Right atrium auricular region (tissue), 2 donors: Measurements from ENCODE around the gene ABHD5. TPM values are rescaled to one million over a fixed set of nuclear protein-coding genes. Genes with fewer than 3 reads are reported as not detected.

Source experiments
- DNase-seq: peaks from one replicate; pipeline ENCODE4 v3.0.0-alpha.2; 2019; ENCODE audit warnings: low spot score
- H3K27ac ChIP-seq, 2 donors: fragments of 200-600 bp; sonication (generic); 1 replicate in 1 of 2; 2 replicates in 1 of 2; pipeline ENCODE4 v1.5.1; 2016 to 2019
- H3K27me3 ChIP-seq, 2 donors: fragments of 200-600 bp; sonication (generic); one replicate each; pipeline versions ENCODE4 v1.5.1 to v1.6.0; 2017 to 2019
- H3K36me3 ChIP-seq: fragments of 200-600 bp; sonication (generic); one replicate; pipeline ENCODE4 v1.5.1; 2016
- H3K4me1 ChIP-seq, 2 donors: fragments of 200-600 bp; sonication (generic); one replicate each; pipeline versions ENCODE4 v1.5.1 to v1.6.0; 2017 to 2019
- H3K4me3 ChIP-seq, 2 donors: fragments of 200-600 bp; sonication (generic); 1 replicate in 1 of 2; 2 replicates in 1 of 2; pipeline ENCODE4 v1.5.1; 2017 to 2019; ENCODE audit warnings: mild to moderate bottlenecking in 1 of 2, moderate library complexity in 1 of 2
- H3K9me3 ChIP-seq, 2 donors: fragments of 200-600 bp; sonication (generic); one replicate each; pipeline ENCODE4 v1.5.1; 2019
- total RNA-seq, 2 donors: library from RNA; depleted of rRNA; stranded (reverse); fragments of >200 nt; gene quantifications; one replicate each; pipeline ENCODE4 v1.1.0, GENCODE V29; 2016
- TF ChIP-seq, protein P1 (sequence below), 2 donors: fragments of 200-600 bp; sonication (generic); IDR thresholded peaks; one replicate each; pipeline ENCODE4 v1.5.1; 2019; ENCODE audit warnings: antibody characterized with exemption in 2 of 2

ABHD5 gene
- total RNA-seq, 2 donors from 2014 or later, result 16.4 to 20.2 TPM

DNA sequence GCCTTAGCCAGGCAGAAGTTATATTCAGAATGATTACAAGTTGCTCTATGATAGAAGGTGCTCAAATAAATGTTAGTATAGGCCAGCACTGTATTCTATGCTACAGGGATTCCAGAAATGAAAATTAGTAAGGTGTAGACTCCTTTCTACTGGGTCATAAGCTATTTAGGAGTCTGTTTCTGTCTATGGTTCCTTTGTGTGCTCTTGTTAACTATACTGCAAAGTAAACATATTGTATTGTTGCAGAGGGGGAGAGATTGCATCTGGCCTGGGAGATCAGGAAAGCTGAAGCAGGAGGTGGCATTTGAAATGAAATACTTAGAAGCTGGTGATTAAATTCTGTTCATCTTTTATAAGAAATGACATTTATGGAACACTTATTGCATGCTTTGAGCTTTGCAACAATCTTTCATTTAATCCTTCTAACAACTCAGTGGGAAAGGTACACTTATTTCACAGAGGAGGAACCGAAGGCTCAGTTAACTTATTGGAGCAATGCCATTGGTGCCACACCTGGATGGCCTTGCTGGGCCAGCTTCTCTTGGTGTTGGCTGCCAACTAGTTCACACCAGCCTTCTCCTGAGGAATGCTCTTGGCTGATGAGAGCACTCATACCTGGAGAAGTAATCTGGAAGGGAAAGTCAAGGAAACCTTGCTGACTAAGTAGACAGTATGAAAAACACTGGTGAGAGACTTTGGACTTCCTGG lies 39.1 kb downstream of the ABHD5 start:
- TF ChIP-seq, protein P1, sequence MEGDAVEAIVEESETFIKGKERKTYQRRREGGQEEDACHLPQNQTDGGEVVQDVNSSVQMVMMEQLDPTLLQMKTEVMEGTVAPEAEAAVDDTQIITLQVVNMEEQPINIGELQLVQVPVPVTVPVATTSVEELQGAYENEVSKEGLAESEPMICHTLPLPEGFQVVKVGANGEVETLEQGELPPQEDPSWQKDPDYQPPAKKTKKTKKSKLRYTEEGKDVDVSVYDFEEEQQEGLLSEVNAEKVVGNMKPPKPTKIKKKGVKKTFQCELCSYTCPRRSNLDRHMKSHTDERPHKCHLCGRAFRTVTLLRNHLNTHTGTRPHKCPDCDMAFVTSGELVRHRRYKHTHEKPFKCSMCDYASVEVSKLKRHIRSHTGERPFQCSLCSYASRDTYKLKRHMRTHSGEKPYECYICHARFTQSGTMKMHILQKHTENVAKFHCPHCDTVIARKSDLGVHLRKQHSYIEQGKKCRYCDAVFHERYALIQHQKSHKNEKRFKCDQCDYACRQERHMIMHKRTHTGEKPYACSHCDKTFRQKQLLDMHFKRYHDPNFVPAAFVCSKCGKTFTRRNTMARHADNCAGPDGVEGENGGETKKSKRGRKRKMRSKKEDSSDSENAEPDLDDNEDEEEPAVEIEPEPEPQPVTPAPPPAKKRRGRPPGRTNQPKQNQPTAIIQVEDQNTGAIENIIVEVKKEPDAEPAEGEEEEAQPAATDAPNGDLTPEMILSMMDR (IDR thresholded peaks at IDR 0.05), result no peak
- Histone ChIP-seq H3K27ac (no peak overlapping the region), H3K4me1 (peaks cover 0 to 11% of the 10 kb centered on the region in 2 donors)

GRCh38 chr3:43732747-43733425 lies 42.1 kb downstream of the ABHD5 start:
- Histone ChIP-seq H3K27me3 (no peaks in the 10 kb centered on the region), H3K4me1 (peaks cover 0 to 11% of the 10 kb centered on the region in 2 donors), H3K27ac (no peak overlapping the region), H3K9me3 (no peaks in the 10 kb centered on the region), H3K4me3 (no peak overlapping the region), H3K36me3 (no peaks in the 10 kb centered on the region)
- DNase-seq, result no peak
- TF ChIP-seq, protein P1 (IDR thresholded peaks at IDR 0.05), result no peak

More for the DNA sequence above, 39.1 kb downstream of the ABHD5 start:
- H3K4me3 ChIP-seq, result no peak overlapping the region
- no peak for DNase-seq
- H3K9me3 ChIP-seq, result no peaks in the 10 kb centered on the region
- no peaks in the 10 kb centered on the region for H3K27me3 ChIP-seq
- H3K36me3 ChIP-seq, result no peaks in the 10 kb centered on the region

- no peak for DNase-seq
- Histone ChIP-seq H3K4me3 (no peak overlapping the region), H3K27me3 (no peaks in the 10 kb centered on the region), H3K4me1 (peaks cover 0 to 11% of the 10 kb centered on the region in 2 donors), H3K9me3 (no peaks in the 10 kb centered on the region), H3K27ac (no peak overlapping the region), H3K36me3 (no peaks in the 10 kb centered on the region)
- TF ChIP-seq, protein P1 (IDR thresholded peaks at IDR 0.05), result no peak
These were observed 43.0 kb downstream of the ABHD5 start for GRCh38 chr3:43733459-43734384.

DNA sequence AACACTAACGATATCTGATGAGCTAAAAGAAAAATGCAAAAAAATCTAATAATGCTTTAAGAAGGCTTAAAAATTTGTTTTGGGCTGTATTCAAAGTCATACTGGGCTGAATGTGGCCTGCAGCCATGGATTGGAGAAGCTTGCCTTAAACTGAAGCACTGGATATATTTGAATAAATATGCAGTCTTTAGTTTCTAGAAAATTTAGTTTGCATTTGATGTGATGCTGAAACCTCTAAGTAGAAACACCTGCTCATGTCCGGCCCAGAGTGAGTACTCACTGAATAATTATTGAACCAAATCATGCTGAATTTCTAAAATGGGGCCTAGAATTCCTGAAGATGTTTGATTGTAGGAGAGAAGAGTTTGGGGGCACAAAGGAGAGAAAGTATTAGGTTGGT lies 43.9 kb downstream of the ABHD5 start:
- H3K36me3 ChIP-seq, result no peaks in the 10 kb centered on the region
- no peak overlapping the region for H3K4me3 ChIP-seq
- no peak overlapping the region for H3K27ac ChIP-seq
- no peaks in the 10 kb centered on the region for H3K9me3 ChIP-seq
- H3K27me3 ChIP-seq, result no peaks in the 10 kb centered on the region
- DNase-seq, result no peak
- H3K4me1 ChIP-seq, result peaks cover 0 to 11% of the 10 kb centered on the region in 2 donors
- TF ChIP-seq, protein P1 (IDR thresholded peaks at IDR 0.05), result no peak

DNA sequence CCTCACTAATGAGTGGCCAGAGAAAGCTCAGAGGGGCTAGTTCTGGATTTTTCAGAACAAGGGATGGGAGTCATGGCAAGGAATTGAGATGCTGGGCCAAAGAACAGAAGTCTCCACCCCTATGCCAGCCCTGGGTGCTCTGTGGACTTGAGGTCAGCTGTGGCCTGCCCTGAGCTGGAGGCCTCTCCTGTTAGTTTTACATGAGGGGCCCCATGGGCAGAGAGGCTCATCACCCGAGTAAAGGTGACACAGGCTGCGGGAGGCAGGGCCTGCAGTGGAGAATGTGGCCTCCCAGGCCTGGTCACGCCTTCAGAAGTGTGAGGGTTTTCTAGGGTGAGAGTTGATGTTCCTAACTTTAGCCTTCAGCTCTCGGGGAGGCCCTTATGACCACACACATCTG lies 44.9 kb downstream of the ABHD5 start:
- Histone ChIP-seq H3K27ac (no peak overlapping the region), H3K9me3 (no peaks in the 10 kb centered on the region), H3K27me3 (no peaks in the 10 kb centered on the region), H3K36me3 (no peaks in the 10 kb centered on the region), H3K4me1 (peaks cover 0 to 11% of the 10 kb centered on the region in 2 donors), H3K4me3 (no peak overlapping the region)
- no peak for DNase-seq
- TF ChIP-seq, protein P1 (IDR thresholded peaks at IDR 0.05), result no peak
